Fibroblast of pulmonary artery (primary cell): Measurements from ENCODE around the gene TMEM132A.

Source experiments
- DNase-seq: peaks from one replicate; pipeline ENCODE4 v3.0.0-alpha.2; 2010; ENCODE audit warnings: low read depth
- H3K4me3 ChIP-seq: replicated peaks from 2 replicates; pipeline ENCODE4 v1.5.1; 2011; ENCODE audit warnings: low read depth, mild to moderate bottlenecking, control low read depth, low read length, moderate library complexity
- TF ChIP-seq, protein P1 (sequence below): IDR thresholded peaks from 2 replicates; pipeline ENCODE4 v1.5.1; 2011; ENCODE audit warnings: mild to moderate bottlenecking, control low read depth, low read length, inconsistent platforms; ENCODE audit errors: missing control alignments

Gene TMEM132A

DNA sequence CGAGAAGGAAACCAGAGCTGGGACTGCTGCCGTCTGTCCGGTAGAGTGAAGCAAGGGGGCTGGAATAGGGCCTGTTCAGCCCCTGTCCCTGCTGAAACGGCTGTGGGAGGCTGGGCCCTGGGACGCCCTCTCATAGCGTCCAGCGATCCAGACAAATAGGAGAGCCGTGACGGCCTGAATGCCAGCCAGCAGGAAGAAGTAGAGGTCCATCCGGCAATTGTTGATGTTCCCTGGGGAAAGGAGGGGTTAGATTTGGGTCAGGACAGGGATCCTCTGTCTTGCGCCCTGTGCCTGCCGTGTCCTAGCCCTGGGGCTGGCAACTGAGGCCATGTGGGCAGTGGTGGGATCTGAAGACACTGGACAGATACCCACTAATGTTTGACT lies 12.9 kb downstream of the TMEM132A start:
- TF ChIP-seq, protein P1, sequence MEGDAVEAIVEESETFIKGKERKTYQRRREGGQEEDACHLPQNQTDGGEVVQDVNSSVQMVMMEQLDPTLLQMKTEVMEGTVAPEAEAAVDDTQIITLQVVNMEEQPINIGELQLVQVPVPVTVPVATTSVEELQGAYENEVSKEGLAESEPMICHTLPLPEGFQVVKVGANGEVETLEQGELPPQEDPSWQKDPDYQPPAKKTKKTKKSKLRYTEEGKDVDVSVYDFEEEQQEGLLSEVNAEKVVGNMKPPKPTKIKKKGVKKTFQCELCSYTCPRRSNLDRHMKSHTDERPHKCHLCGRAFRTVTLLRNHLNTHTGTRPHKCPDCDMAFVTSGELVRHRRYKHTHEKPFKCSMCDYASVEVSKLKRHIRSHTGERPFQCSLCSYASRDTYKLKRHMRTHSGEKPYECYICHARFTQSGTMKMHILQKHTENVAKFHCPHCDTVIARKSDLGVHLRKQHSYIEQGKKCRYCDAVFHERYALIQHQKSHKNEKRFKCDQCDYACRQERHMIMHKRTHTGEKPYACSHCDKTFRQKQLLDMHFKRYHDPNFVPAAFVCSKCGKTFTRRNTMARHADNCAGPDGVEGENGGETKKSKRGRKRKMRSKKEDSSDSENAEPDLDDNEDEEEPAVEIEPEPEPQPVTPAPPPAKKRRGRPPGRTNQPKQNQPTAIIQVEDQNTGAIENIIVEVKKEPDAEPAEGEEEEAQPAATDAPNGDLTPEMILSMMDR = no peak
- peak; percentile 31 for DNase-seq

DNA sequence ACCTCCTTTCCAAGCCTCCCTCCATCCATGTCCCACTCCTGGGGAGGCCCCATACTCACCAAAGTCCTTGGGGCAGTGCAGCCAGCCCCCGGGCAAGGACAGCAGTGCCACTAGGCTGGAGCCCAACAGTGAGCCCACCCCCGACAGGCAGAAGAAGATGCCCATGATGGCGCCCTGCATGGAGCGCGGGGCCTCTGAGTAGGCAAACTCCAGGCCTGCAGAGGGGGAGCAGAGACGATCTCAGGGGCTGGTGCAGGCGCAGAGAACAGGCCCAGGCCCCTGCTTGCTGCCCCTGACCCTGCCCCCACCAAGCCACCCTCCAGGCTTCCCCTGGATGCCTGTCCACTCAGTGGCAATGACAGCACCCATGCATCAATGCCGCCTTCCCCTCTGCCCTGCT lies 13.6 kb downstream of the TMEM132A start:
- TF ChIP-seq, protein P1 = no peak
- no peak overlapping the region for H3K4me3 ChIP-seq
- no peak for DNase-seq

More for the DNA sequence above, 12.9 kb downstream of the TMEM132A start:
- H3K4me3 ChIP-seq = no peak overlapping the region

DNA sequence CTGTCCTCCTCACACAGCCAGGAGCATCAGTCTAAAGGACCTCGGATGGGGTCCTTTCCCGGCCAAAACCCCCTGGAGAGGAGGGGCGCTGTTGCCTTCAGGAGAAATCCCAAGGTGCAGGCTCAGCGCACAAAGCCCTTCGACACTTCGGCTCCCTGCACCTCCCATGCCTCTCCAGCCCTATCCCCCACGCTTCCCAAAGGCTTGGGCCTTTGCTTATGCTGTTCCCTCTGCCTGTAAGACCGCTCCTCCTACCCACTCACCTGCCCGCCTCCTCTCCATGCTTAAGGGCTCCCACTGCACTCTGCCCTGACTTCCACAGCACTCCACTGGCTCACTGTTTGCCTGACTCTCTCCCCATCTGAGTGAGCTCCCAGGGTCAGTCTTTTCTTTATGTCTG lies 14.2 kb downstream of the TMEM132A start:
- TF ChIP-seq, protein P1 = no peak

DNA sequence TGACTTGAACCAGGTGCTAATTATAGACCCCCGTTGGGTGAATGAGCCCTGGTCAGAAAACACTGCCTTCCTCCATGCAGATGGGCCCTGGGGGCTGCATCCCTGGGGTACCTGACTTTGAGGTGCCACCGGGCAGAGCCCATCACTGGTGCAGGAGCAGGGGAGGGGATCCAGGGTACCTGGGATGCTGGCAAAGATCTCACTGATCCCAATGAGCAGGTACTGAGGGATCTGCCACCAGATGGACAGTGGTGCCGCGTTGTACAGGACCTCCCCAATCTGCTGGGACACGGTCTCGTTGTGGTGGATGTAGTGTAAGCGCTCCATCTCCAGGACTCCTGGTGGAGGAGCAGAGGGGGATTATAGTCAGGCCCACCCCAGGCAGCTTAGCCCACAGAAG lies 15.0 kb downstream of the TMEM132A start:
- TF ChIP-seq, protein P1 = no peak
- no peak overlapping the region for H3K4me3 ChIP-seq
- no peak for DNase-seq

More for the DNA sequence above, 14.2 kb downstream of the TMEM132A start:
- H3K4me3 ChIP-seq = no peak overlapping the region
- no peak for DNase-seq

DNA sequence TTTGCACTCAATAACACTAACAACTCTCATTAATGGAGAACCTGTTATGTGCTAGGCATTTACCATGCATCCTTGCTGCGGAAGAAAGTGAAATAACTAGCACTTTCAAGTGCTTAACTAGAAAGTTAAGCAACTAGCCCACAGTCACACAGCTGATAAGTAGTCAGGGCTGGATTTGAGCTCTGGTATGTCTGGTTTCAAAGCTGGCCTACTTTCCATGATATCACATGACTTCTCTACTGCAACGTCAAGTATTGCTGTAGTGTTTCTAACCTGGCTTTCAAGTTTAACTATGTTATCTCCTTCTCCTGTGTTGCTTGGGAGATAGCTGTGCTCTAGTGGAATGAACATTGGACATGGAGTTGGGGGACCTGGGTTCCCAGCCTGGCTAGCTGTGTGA lies 15.6 kb downstream of the TMEM132A start:
- no peak overlapping the region for H3K4me3 ChIP-seq
- TF ChIP-seq, protein P1 = no peak
- peak; percentile 53 for DNase-seq

DNA sequence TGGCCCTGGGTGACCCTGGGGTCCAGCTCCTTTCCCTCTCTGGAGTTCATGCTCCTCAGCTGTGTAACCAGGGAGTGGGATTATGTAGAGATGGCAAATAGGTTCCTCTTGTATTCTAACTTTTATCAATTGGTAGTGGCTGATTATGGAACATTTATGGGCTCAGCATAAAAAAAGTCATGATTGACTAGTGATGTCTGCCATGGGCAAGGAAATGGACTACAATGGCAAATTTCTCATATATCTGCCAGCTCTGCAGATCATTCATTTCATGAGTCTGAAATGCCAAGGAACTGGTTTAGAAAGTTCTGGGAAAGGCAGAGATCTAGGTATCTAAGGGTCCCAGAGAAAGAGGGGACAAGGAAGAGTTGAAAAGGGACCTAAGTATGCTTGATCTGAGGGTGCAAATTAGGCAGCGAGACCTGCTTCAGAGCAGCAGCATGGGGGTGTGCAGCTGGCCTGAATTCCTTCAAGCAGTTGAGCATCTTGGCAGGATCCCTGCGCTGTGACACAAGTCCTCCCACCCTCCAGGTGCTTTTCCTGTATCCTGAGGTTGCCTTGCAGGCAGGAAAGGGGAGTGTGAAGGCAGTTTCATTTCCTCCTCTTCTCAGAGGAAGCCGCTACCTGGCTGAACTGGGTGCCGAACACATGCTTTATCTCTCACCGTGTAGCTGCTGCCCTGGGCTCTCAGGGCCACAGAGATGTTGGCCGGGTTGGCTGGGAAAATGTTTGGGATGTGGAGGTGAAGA lies 17.3 kb downstream of the TMEM132A start:
- DNase-seq = no peak
- no peak overlapping the region for H3K4me3 ChIP-seq
- TF ChIP-seq, protein P1 = no peak

DNA sequence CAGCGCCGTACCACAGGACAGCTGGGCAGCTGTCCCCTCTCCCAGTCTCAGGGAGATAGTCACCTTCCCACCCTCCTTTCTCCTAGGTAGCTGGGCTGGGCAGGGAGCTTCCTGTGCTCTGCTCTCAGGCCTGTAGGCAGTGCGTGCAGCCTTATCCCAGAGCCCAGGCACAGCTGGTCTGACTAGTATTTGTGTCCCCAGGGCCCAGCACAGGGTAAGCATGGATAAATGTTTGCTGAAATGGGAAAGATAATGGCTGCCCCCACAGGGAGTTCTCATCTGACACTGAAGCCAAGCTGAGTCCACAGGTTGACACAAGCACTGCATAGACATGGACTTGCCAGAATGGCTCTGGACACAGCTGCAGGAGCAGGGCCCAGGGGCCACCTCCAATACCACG lies 18.0 kb downstream of the TMEM132A start:
- DNase-seq = no peak
- no peak overlapping the region for H3K4me3 ChIP-seq
- TF ChIP-seq, protein P1 = no peak
